ENCODE data around the gene OSTM1. TPM values are rescaled to one million over a fixed set of nuclear protein-coding genes. Genes with fewer than 3 reads are reported as not detected.
A peak's percentile ranks its signal among the peaks of the same experiment; 100 is the strongest.

The OSTM1 gene
- polyA plus RNA-seq, result 54.7 and 59.9 TPM in 2 replicates
- 41.6 and 48.4 TPM in 2 replicates for polyA minus RNA-seq

- H3K9me3 ChIP-seq (ENCODE audit: low read length), result no peaks in the 10 kb centered on the region
- H4K20me1 ChIP-seq (ENCODE audit: insufficient read depth), result no peaks in the 10 kb centered on the region
- TF ChIP-seq SMC3 (conservative IDR thresholded peaks at IDR 0.05; ENCODE audit: poor library complexity), result peak; percentile 37
- TF ChIP-seq MXI1 (conservative IDR thresholded peaks at IDR 0.05; ENCODE audit: poor library complexity, severe bottlenecking), result peak; percentile 83
- no peak for TF ChIP-seq REST (IDR thresholded peaks at IDR 0.05; ENCODE audit: borderline replicate concordance)
- TF ChIP-seq RAD21 (conservative IDR thresholded peaks at IDR 0.05), result peak; percentile 38
- peak; percentile 25 for TF ChIP-seq CTCF (IDR thresholded peaks at IDR 0.05; ENCODE audit: poor library complexity, severe bottlenecking)
- peak; percentile 84 for TF ChIP-seq POLR2AphosphoS5 (IDR thresholded peaks at IDR 0.05)
- TF ChIP-seq EP300 (conservative IDR thresholded peaks at IDR 0.05; ENCODE audit: poor library complexity, severe bottlenecking), result peak; percentile 47
- TF ChIP-seq EZH2 (IDR thresholded peaks at IDR 0.05; ENCODE audit: borderline replicate concordance, insufficient read depth, low read length, poor library complexity, severe bottlenecking), result no peak
- peak; percentile 76 for TF ChIP-seq TAF1 (IDR thresholded peaks at IDR 0.05; ENCODE audit: low read depth)
- peak within 1 kb of the TSS; percentile 86 for H3K9ac ChIP-seq (ENCODE audit: low read length)
- no peaks in the 10 kb centered on the region for H3F3A ChIP-seq (ENCODE audit: insufficient read depth, low read length, poor library complexity, severe bottlenecking)
- no peaks in the 10 kb centered on the region for H3K27me3 ChIP-seq (ENCODE audit: insufficient read depth, low read depth, low read length)
- peak within 1 kb of the TSS; percentile 79 for H2AFZ ChIP-seq (ENCODE audit: low read depth, low read length)
- H3K79me2 ChIP-seq (replicated peaks; ENCODE audit: insufficient read depth, low read length), result peaks cover 12% of the 10 kb centered on the region
- peak within 1 kb of the TSS; percentile 100 for H3K4me3 ChIP-seq (ENCODE audit: low read length)
- H3K4me2 ChIP-seq (ENCODE audit: low read length), result peak within 1 kb of the TSS; percentile 66
- no peaks in the 10 kb centered on the region for H3K36me3 ChIP-seq (ENCODE audit: insufficient read depth, low read length)
- H3K9me2 ChIP-seq (ENCODE audit: insufficient read depth, low read length), result no peaks in the 10 kb centered on the region
- H3K27ac ChIP-seq (ENCODE audit: low read length), result peak within 1 kb of the TSS; percentile 71
Measured at GRCh38 chr6:108074359-108075144, at the start of gene OSTM1. TSS of gene OSTM1 (minus strand) at chr6:108074741. CDS start at chr6:108074651, 90 bp downstream.

GRCh38 chr6:108123946-108124345 is 49.4 kb upstream of the OSTM1 start:
- Histone ChIP-seq H3K4me3 (ENCODE audit: low read length) (no peak overlapping the region), H3K9ac (ENCODE audit: low read length) (no peak overlapping the region), H3K9me2 (ENCODE audit: insufficient read depth, low read length) (no peaks in the 10 kb centered on the region), H3K27me3 (ENCODE audit: insufficient read depth, low read depth, low read length) (peaks cover 39% of the 10 kb centered on the region), H3K27ac (ENCODE audit: low read length) (no peak overlapping the region), H2AFZ (ENCODE audit: low read depth, low read length) (no peak overlapping the region), H3K79me2 (replicated peaks; ENCODE audit: insufficient read depth, low read length) (no peaks in the 10 kb centered on the region), H3K9me3 (ENCODE audit: low read length) (no peaks in the 10 kb centered on the region), H4K20me1 (ENCODE audit: insufficient read depth) (no peaks in the 10 kb centered on the region), H3K36me3 (ENCODE audit: insufficient read depth, low read length) (no peaks in the 10 kb centered on the region), H3K4me2 (ENCODE audit: low read length) (no peak overlapping the region), H3F3A (ENCODE audit: insufficient read depth, low read length, poor library complexity, severe bottlenecking) (peaks cover 3% of the 10 kb centered on the region)
- TF ChIP-seq EP300 (conservative IDR thresholded peaks at IDR 0.05; ENCODE audit: poor library complexity, severe bottlenecking), result no peak
- no peak for TF ChIP-seq MXI1 (conservative IDR thresholded peaks at IDR 0.05; ENCODE audit: poor library complexity, severe bottlenecking)
- no peak for TF ChIP-seq CTCF (IDR thresholded peaks at IDR 0.05; ENCODE audit: poor library complexity, severe bottlenecking)
- TF ChIP-seq REST (IDR thresholded peaks at IDR 0.05; ENCODE audit: borderline replicate concordance), result no peak
- no peak for TF ChIP-seq EZH2 (IDR thresholded peaks at IDR 0.05; ENCODE audit: borderline replicate concordance, insufficient read depth, low read length, poor library complexity, severe bottlenecking)
- TF ChIP-seq POLR2AphosphoS5 (IDR thresholded peaks at IDR 0.05), result no peak
- TF ChIP-seq TAF1 (IDR thresholded peaks at IDR 0.05; ENCODE audit: low read depth), result no peak
- TF ChIP-seq RAD21 (conservative IDR thresholded peaks at IDR 0.05), result no peak
- TF ChIP-seq SMC3 (conservative IDR thresholded peaks at IDR 0.05; ENCODE audit: poor library complexity), result no peak

Data from neural cell (in vitro differentiated cells).